HepG2 (cell line): ENCODE measurements around the gene HAGHL. TPM values are rescaled to one million over a fixed set of nuclear protein-coding genes. Genes with fewer than 3 reads are reported as not detected.

ENCODE experiments used
- CHCHD3 ChIP-seq: sonication (generic); formaldehyde crosslinking; IDR thresholded peaks from 2 replicates; pipeline ENCODE4 v1.8.0; 2022; ENCODE audit warnings: mild to moderate bottlenecking, missing genetic modification reagents, moderate library complexity
- GLMP ChIP-seq: sonication (generic); formaldehyde crosslinking; IDR thresholded peaks from 2 replicates; pipeline ENCODE4 v1.9.0; 2021; ENCODE audit warnings: missing genetic modification reagents, mild to moderate bottlenecking, borderline replicate concordance
- HOXA3 ChIP-seq: sonication (generic); formaldehyde crosslinking; IDR thresholded peaks from 2 replicates; pipeline ENCODE4 v1.5.0; 2020; ENCODE audit warnings: missing genetic modification reagents
- MEIS2 ChIP-seq: sonication (generic); formaldehyde crosslinking; IDR thresholded peaks from 2 replicates; pipeline ENCODE4 v1.9.0; 2021; ENCODE audit warnings: mild to moderate bottlenecking, missing genetic modification reagents
- NCOA2 ChIP-seq: sonication (generic); formaldehyde crosslinking; IDR thresholded peaks from 2 replicates; pipeline ENCODE4 v1.8.0; 2022; ENCODE audit warnings: inconsistent platforms
- PHF20 ChIP-seq: sonication (generic); formaldehyde crosslinking; IDR thresholded peaks from 2 replicates; pipeline ENCODE4 v1.5.0; 2020; ENCODE audit warnings: mild to moderate bottlenecking, missing genetic modification reagents
- PPARG ChIP-seq: conservative IDR thresholded peaks from 2 replicates; pipeline ENCODE4 v1.6.1; 2016; ENCODE audit warnings: missing biosample characterization, missing genetic modification reagents
- SALL1 ChIP-seq: sonication (generic); formaldehyde crosslinking; IDR thresholded peaks from 2 replicates; pipeline ENCODE4 v1.8.0; 2022; ENCODE audit warnings: mild to moderate bottlenecking, missing genetic modification reagents
- SMARCE1 ChIP-seq: fragments of 450-650 bp; IDR thresholded peaks from 2 replicates; pipeline ENCODE4 v1.6.1; 2017; ENCODE audit warnings: borderline replicate concordance
- TERF1 ChIP-seq: sonication (generic); formaldehyde crosslinking; IDR thresholded peaks from 2 replicates; pipeline ENCODE4 v1.8.0; 2022; ENCODE audit warnings: mild to moderate bottlenecking, missing genetic modification reagents, moderate library complexity
- ZNF549 ChIP-seq: sonication (generic); formaldehyde crosslinking; IDR thresholded peaks from 2 replicates; pipeline ENCODE4 v1.5.0; 2020; ENCODE audit warnings: missing genetic modification reagents
- polyA plus RNA-seq, 8 experiments: library from polyadenylated mRNA; depleted of rRNA in 3 of 8; stranded (reverse) in 7 of 8; unstranded in 1 of 8; fragments of >200 nt; fragmentation: Illumina TruSeq in 4 of 8; extraction: Trizol in 4 of 8; gene quantifications; 2 replicates each; pipeline versions ENCODE4 v1.2.1 to v1.2.3, GENCODE V29; 2011 to 2016; ENCODE audit warnings: low read depth in 4 of 8, missing spikeins in 1 of 8, mixed read lengths in 1 of 8; ENCODE audit not compliant: insufficient read depth in 1 of 8
- total RNA-seq, 5 experiments: library from RNA; depleted of rRNA; stranded (reverse); fragments of >200 nt; fragmentation: Illumina TruSeq; extraction: Trizol; gene quantifications; 2 replicates each; pipeline ENCODE4 v1.2.3, GENCODE V29; 2016; ENCODE audit warnings: low read depth in 1 of 5
- TF ChIP-seq, protein P1 (sequence below): sonication (generic); formaldehyde crosslinking; IDR thresholded peaks from 2 replicates; pipeline ENCODE4 v1.5.0; 2020; ENCODE audit warnings: missing genetic modification reagents
- TF ChIP-seq, protein P2 (sequence below): sonication (generic); formaldehyde crosslinking; IDR thresholded peaks from 2 replicates; pipeline ENCODE4 v1.4.0; 2020; ENCODE audit warnings: mild to moderate bottlenecking, missing genetic modification reagents
- TF ChIP-seq, protein P3 (sequence below): IDR thresholded peaks from 2 replicates; pipeline ENCODE4 v1.6.1; 2016; ENCODE audit warnings: missing compliant biosample characterization, missing genetic modification reagents, borderline replicate concordance
- TF ChIP-seq, protein P4 (sequence below): sonication (generic); formaldehyde crosslinking; IDR thresholded peaks from 2 replicates; pipeline ENCODE4 v1.4.0; 2020; ENCODE audit warnings: missing genetic modification reagents

Gene HAGHL
- total and polyA plus RNA-seq, 2 of the 13 experiments (the other 11 are each of a cell fraction or from before 2014, with no cell fraction given), result 3.4 to 8.4 TPM

DNA sequence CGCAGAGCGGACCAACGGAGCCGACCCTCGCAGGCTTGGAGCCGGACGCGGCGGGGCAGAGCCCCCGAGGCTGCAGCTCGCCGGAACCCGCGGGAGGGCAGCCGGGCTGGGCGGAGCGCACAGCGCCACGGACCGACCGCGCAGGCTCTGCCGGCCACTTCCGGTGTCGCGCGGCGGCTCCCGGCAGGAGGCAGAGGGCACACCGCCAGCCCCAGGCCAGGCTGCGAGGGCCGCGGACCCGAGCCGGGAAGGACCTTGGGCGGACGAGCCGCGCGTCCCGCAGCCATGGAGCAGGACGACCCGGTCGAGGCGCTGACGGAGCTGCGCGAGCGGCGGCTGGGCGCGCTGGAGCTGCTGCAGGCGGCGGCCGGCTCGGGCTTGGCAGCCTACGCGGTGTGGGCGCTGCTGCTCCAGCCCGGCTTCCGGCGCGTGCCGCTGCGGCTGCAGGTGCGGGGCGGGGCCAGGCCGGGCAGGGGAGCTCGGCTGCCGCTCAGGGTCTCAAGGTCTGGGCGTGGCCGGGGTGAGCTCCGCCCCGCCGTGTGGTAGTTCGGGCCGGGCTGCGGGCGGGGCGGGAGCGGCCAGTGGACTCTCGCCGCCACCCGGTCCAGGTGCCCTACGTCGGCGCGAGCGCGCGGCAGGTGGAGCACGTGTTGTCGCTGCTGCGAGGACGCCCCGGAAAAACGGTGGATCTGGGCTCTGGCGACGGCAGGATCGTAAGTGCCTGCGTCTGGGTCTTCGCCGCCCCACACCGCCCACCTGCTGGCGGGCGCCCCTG is 5.7 kb upstream of the HAGHL start, which contains the start of gene ANTKMT (continued):
- TF ChIP-seq TERF1 (CRISPR knock-in tag), result no peak
- TF ChIP-seq, protein P1, sequence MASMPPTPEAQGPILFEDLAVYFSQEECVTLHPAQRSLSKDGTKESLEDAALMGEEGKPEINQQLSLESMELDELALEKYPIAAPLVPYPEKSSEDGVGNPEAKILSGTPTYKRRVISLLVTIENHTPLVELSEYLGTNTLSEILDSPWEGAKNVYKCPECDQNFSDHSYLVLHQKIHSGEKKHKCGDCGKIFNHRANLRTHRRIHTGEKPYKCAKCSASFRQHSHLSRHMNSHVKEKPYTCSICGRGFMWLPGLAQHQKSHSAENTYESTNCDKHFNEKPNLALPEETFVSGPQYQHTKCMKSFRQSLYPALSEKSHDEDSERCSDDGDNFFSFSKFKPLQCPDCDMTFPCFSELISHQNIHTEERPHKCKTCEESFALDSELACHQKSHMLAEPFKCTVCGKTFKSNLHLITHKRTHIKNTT (CRISPR knock-in tag), result no peak
- TF ChIP-seq, protein P2, sequence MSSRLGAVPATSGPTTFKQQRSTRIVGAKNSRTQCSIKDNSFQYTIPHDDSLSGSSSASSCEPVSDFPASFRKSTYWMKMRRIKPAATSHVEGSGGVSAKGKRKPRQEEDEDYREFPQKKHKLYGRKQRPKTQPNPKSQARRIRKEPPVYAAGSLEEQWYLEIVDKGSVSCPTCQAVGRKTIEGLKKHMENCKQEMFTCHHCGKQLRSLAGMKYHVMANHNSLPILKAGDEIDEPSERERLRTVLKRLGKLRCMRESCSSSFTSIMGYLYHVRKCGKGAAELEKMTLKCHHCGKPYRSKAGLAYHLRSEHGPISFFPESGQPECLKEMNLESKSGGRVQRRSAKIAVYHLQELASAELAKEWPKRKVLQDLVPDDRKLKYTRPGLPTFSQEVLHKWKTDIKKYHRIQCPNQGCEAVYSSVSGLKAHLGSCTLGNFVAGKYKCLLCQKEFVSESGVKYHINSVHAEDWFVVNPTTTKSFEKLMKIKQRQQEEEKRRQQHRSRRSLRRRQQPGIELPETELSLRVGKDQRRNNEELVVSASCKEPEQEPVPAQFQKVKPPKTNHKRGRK (CRISPR knock-in tag), result no peak
- TF ChIP-seq MEIS2 (CRISPR knock-in tag), result peak; percentile 56
- TF ChIP-seq PPARG, result no peak
- TF ChIP-seq, protein P3, sequence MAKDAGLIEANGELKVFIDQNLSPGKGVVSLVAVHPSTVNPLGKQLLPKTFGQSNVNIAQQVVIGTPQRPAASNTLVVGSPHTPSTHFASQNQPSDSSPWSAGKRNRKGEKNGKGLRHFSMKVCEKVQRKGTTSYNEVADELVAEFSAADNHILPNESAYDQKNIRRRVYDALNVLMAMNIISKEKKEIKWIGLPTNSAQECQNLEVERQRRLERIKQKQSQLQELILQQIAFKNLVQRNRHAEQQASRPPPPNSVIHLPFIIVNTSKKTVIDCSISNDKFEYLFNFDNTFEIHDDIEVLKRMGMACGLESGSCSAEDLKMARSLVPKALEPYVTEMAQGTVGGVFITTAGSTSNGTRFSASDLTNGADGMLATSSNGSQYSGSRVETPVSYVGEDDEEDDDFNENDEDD, result peak; percentile 95
- no peak; the same call in 1 of the 2 replicates for TF ChIP-seq ZNF549
- 0 out of 2 replicates have a peak, but pooled peaks have one; percentile 29 for TF ChIP-seq CHCHD3 (CRISPR knock-in tag)
- peak; percentile 82 for TF ChIP-seq HOXA3 (CRISPR knock-in tag)
- TF ChIP-seq NCOA2 (CRISPR knock-in tag), result no peak
- TF ChIP-seq, protein P4, sequence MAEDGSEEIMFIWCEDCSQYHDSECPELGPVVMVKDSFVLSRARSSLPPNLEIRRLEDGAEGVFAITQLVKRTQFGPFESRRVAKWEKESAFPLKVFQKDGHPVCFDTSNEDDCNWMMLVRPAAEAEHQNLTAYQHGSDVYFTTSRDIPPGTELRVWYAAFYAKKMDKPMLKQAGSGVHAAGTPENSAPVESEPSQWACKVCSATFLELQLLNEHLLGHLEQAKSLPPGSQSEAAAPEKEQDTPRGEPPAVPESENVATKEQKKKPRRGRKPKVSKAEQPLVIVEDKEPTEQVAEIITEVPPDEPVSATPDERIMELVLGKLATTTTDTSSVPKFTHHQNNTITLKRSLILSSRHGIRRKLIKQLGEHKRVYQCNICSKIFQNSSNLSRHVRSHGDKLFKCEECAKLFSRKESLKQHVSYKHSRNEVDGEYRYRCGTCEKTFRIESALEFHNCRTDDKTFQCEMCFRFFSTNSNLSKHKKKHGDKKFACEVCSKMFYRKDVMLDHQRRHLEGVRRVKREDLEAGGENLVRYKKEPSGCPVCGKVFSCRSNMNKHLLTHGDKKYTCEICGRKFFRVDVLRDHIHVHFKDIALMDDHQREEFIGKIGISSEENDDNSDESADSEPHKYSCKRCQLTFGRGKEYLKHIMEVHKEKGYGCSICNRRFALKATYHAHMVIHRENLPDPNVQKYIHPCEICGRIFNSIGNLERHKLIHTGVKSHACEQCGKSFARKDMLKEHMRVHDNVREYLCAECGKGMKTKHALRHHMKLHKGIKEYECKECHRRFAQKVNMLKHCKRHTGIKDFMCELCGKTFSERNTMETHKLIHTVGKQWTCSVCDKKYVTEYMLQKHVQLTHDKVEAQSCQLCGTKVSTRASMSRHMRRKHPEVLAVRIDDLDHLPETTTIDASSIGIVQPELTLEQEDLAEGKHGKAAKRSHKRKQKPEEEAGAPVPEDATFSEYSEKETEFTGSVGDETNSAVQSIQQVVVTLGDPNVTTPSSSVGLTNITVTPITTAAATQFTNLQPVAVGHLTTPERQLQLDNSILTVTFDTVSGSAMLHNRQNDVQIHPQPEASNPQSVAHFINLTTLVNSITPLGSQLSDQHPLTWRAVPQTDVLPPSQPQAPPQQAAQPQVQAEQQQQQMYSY (CRISPR knock-in tag), result 0 out of 2 replicates have a peak, but pooled peaks have one; percentile 42
- TF ChIP-seq PHF20 (CRISPR knock-in tag), result peak; percentile 83
- TF ChIP-seq GLMP (CRISPR knock-in tag), result no peak
- TF ChIP-seq SMARCE1, result no peak
- TF ChIP-seq SALL1 (CRISPR knock-in tag), result peak; percentile 68
